DOHH2 (cell line): ENCODE measurements around the gene CWC22.

Experiments used
- H3F3A ChIP-seq: fragments of 200-600 bp; sonication (generic), shearing (Covaris generic); 2 replicates; pipeline ENCODE4 v1.6.0; 2016; ENCODE audit warnings: antibody characterized with exemption, mild to moderate bottlenecking; ENCODE audit not compliant: control insufficient read depth, insufficient read depth
- H3K27ac ChIP-seq: fragments of 200-600 bp; sonication (generic); 2 replicates; pipeline ENCODE4 v1.5.1; 2014; ENCODE audit warnings: low read depth, mild to moderate bottlenecking, low read length, moderate library complexity
- H3K27me3 ChIP-seq: fragments of 200-600 bp; sonication (generic); 2 replicates; pipeline ENCODE4 v1.6.1; 2014; ENCODE audit warnings: mild to moderate bottlenecking, low read length, mixed read lengths; ENCODE audit not compliant: control insufficient read depth
- H3K36me3 ChIP-seq: fragments of 200-600 bp; sonication (generic); 2 replicates; pipeline ENCODE4 v1.6.1; 2014; ENCODE audit warnings: mild to moderate bottlenecking, low read length, moderate library complexity, mixed read lengths; ENCODE audit not compliant: control insufficient read depth
- H3K4me1 ChIP-seq: fragments of 200-600 bp; sonication (generic); 2 replicates; pipeline ENCODE4 v1.6.1; 2014; ENCODE audit warnings: mild to moderate bottlenecking, low read length, mixed read lengths; ENCODE audit not compliant: control insufficient read depth
- H3K4me2 ChIP-seq: fragments of 200-600 bp; sonication (generic); 2 replicates; pipeline ENCODE4 v1.6.0; 2014; ENCODE audit warnings: mild to moderate bottlenecking, low read length, moderate library complexity
- H3K4me3 ChIP-seq: fragments of 200-600 bp; sonication (generic); 2 replicates; pipeline ENCODE4 v1.5.1; 2014; ENCODE audit warnings: mild to moderate bottlenecking, low read length, mixed read lengths
- H3K79me2 ChIP-seq: fragments of 200-600 bp; sonication (generic); 2 replicates; pipeline ENCODE4 v1.6.1; 2014; ENCODE audit warnings: mild to moderate bottlenecking, low read length, mixed read lengths; ENCODE audit not compliant: control insufficient read depth
- H3K9me2 ChIP-seq: fragments of 200-600 bp; sonication (generic); replicated peaks from 2 replicates; pipeline ENCODE4 v1.6.1; 2014; ENCODE audit warnings: mild to moderate bottlenecking, low read length, mixed read lengths; ENCODE audit not compliant: control insufficient read depth
- H3K9me3 ChIP-seq: fragments of 200-600 bp; sonication (generic); 2 replicates; pipeline ENCODE4 v1.6.1; 2014; ENCODE audit warnings: antibody characterized with exemption, low read length, mixed read lengths; ENCODE audit not compliant: control insufficient read depth, insufficient read depth
- H4K20me1 ChIP-seq: fragments of 200-600 bp; sonication (generic); 2 replicates; pipeline ENCODE4 v1.6.0; 2014; ENCODE audit warnings: low read depth, mild to moderate bottlenecking, antibody characterized with exemption, low read length, moderate library complexity; ENCODE audit not compliant: control insufficient read depth, insufficient read depth
- CTCF ChIP-seq: fragments of 200-600 bp; sonication (generic); IDR thresholded peaks from one replicate; pipeline ENCODE4 v1.5.1; 2014; ENCODE audit warnings: antibody characterized with exemption, mild to moderate bottlenecking, low read depth, low read length; ENCODE audit not compliant: poor library complexity, severe bottlenecking
- EZH2phosphoT487 ChIP-seq: fragments of 200-600 bp; sonication (generic); IDR thresholded peaks from 2 replicates; pipeline ENCODE4 v1.6.1; 2017; ENCODE audit warnings: borderline replicate concordance, mild to moderate bottlenecking, antibody characterized with exemption, low read length, moderate library complexity, mixed read lengths

The CWC22 gene

GRCh38 chr2:179954026-179954425 is 53.1 kb downstream of the CWC22 start:
- Histone ChIP-seq H3K9me3 (no peaks in the 10 kb centered on the region), H3F3A (no peaks in the 10 kb centered on the region), H3K79me2 (no peaks in the 10 kb centered on the region), H3K36me3 (peaks cover 64% of the 10 kb centered on the region), H3K4me2 (no peak overlapping the region), H4K20me1 (no peaks in the 10 kb centered on the region), H3K9me2 (no peaks in the 10 kb centered on the region), H3K4me3 (no peak overlapping the region), H3K27me3 (no peaks in the 10 kb centered on the region), H3K4me1 (peaks cover 6% of the 10 kb centered on the region), H3K27ac (no peak overlapping the region)
- no peak for TF ChIP-seq CTCF
- no peak for TF ChIP-seq EZH2phosphoT487

GRCh38 chr2:179953359-179953758 is 53.7 kb downstream of the CWC22 start:
- H3K4me1 ChIP-seq: peaks cover 13% of the 10 kb centered on the region
- H3K4me3 ChIP-seq: no peak overlapping the region
- H3K4me2 ChIP-seq: no peak overlapping the region
- H4K20me1 ChIP-seq: no peaks in the 10 kb centered on the region
- no peaks in the 10 kb centered on the region for H3K79me2 ChIP-seq
- no peak overlapping the region for H3K27ac ChIP-seq
- no peaks in the 10 kb centered on the region for H3K9me2 ChIP-seq
- no peaks in the 10 kb centered on the region for H3K27me3 ChIP-seq
- H3F3A ChIP-seq: no peaks in the 10 kb centered on the region
- peaks cover 64% of the 10 kb centered on the region for H3K36me3 ChIP-seq
- H3K9me3 ChIP-seq: no peaks in the 10 kb centered on the region
- TF ChIP-seq EZH2phosphoT487 (no peak), CTCF (no peak)

GRCh38 chr2:179952658-179953057 is 54.4 kb downstream of the CWC22 start:
- Histone ChIP-seq H3K9me2 (no peaks in the 10 kb centered on the region), H3K4me2 (no peak overlapping the region)

More at GRCh38 chr2:179952658-179953057, 54.4 kb downstream of the CWC22 start:
- H3K27ac ChIP-seq: no peak overlapping the region
- H3K4me3 ChIP-seq: no peak overlapping the region
- H3K27me3 ChIP-seq: no peaks in the 10 kb centered on the region
- peaks cover 14% of the 10 kb centered on the region for H3K4me1 ChIP-seq
- no peaks in the 10 kb centered on the region for H3F3A ChIP-seq
- H4K20me1 ChIP-seq: no peaks in the 10 kb centered on the region
- no peaks in the 10 kb centered on the region for H3K79me2 ChIP-seq
- TF ChIP-seq EZH2phosphoT487 (no peak), CTCF (no peak)
- H3K36me3 ChIP-seq: peaks cover 71% of the 10 kb centered on the region
- no peaks in the 10 kb centered on the region for H3K9me3 ChIP-seq
